CD4-positive, CD25-positive, alpha-beta regulatory T cell (primary cell): Measurements from ENCODE around the gene SVOPL. TPM values are rescaled to one million over a fixed set of nuclear protein-coding genes. Genes with fewer than 3 reads are reported as not detected.
A peak's percentile ranks its signal among the peaks of the same experiment; 100 is the strongest.

Experiments used
- ATAC-seq, 2 donors: fragments of 150-1000 bp; cut with Tn5 transposase; one replicate each; pipeline ENCODE4 v1.10.0; 2021; ENCODE audit warnings: low read depth in 2 of 2, moderate number of reproducible peaks in 2 of 2, moderate library complexity in 1 of 2
- DNase-seq, 3 donors: peaks; one replicate each; pipeline versions ENCODE4 v3.0.0 to v3.0.0-alpha.2; 2012 to 2022; ENCODE audit warnings: mixed read lengths in 1 of 3
- H3K27ac ChIP-seq: one replicate; pipeline ENCODE4 v1.7.0; 2013; ENCODE audit warnings: mild to moderate bottlenecking, low read length; ENCODE audit not compliant: insufficient read depth, poor library complexity, severe bottlenecking
- H3K27me3 ChIP-seq: one replicate; pipeline ENCODE4 v1.7.0; 2013; ENCODE audit warnings: low read length; ENCODE audit not compliant: control insufficient read depth, insufficient read depth
- H3K36me3 ChIP-seq: one replicate; pipeline ENCODE4 v1.7.0; 2013; ENCODE audit warnings: mild to moderate bottlenecking, low read length, moderate library complexity; ENCODE audit not compliant: control insufficient read depth, insufficient read depth
- H3K4me1 ChIP-seq: 2 replicates; pipeline ENCODE4 v1.7.0; 2013; ENCODE audit warnings: mild to moderate bottlenecking, low read length; ENCODE audit not compliant: insufficient read depth, control insufficient read depth, poor library complexity, severe bottlenecking
- H3K4me3 ChIP-seq: one replicate; pipeline ENCODE4 v1.7.0; 2013; ENCODE audit warnings: low read depth, mild to moderate bottlenecking, low read length, moderate library complexity
- H3K9me3 ChIP-seq, 2 experiments: 1 replicate in 1 of 2; 2 replicates in 1 of 2; pipeline ENCODE4 v1.7.0; 2013; ENCODE audit warnings: low read length in 2 of 2, mild to moderate bottlenecking in 1 of 2, moderate library complexity in 1 of 2; ENCODE audit not compliant: control insufficient read depth in 2 of 2
- H3K27ac Mint-ChIP-seq, 3 donors: one replicate each; pipeline ENCODE4 v1.8.0; 2020 to 2022; ENCODE audit warnings: mild to moderate bottlenecking in 3 of 3, mixed read lengths in 3 of 3, moderate library complexity in 2 of 3
- H3K27me3 Mint-ChIP-seq: one replicate; pipeline ENCODE4 v1.8.0; 2022; ENCODE audit warnings: mild to moderate bottlenecking, mixed read lengths
- H3K36me3 Mint-ChIP-seq: one replicate; pipeline ENCODE4 v1.8.0; 2020; ENCODE audit warnings: mixed read lengths
- H3K4me1 Mint-ChIP-seq, 4 donors: one replicate each; pipeline ENCODE4 v1.8.0; 2020 to 2022; ENCODE audit warnings: mixed read lengths in 4 of 4, mild to moderate bottlenecking in 1 of 4
- H3K4me3 Mint-ChIP-seq, 4 donors: one replicate each; pipeline ENCODE4 v1.8.0; 2020 to 2022; ENCODE audit warnings: mild to moderate bottlenecking in 4 of 4, mixed read lengths in 4 of 4, moderate library complexity in 3 of 4
- H3K9me3 Mint-ChIP-seq, 7 donors: one replicate each; pipeline ENCODE4 v1.8.0; 2020 to 2022; ENCODE audit warnings: mixed read lengths in 7 of 7, mild to moderate bottlenecking in 3 of 7, moderate library complexity in 2 of 7
- polyA plus RNA-seq, 4 donors: library from polyadenylated mRNA; unstranded; fragments of 300-500 nt; fragmentation: Illumina TruSeq; gene quantifications; one replicate each; pipeline ENCODE4 v1.2.3, GENCODE V29; 2021
- total RNA-seq: library from RNA; stranded (reverse); gene quantifications from one replicate; pipeline ENCODE4 v1.2.3, GENCODE V29; 2022

The SVOPL gene
- total and polyA plus RNA-seq, 5 donors from 2014 or later, result 0.35 to 0.44 TPM; not detected in 3

- Histone ChIP-seq H3K27me3 (peaks cover 8% of the 10 kb centered on the region), H3K4me3 (no peak overlapping the region), H3K36me3 (no peaks in the 10 kb centered on the region), H3K4me1 (no peaks in the 10 kb centered on the region), H3K9me3 (no peaks in the 10 kb centered on the region), H3K27ac (no peak overlapping the region)
- H3K36me3 Mint-ChIP-seq, result no peaks in the 10 kb centered on the region
- ATAC-seq, result no peak
- H3K4me1 Mint-ChIP-seq, result peaks cover 0 to 3% (median 1%) of the 10 kb centered on the region in 4 donors
- H3K9me3 Mint-ChIP-seq, result peaks cover 0 to 3% (median 0%) of the 10 kb centered on the region in 7 donors
- no peak overlapping the region for H3K27ac Mint-ChIP-seq
- DNase-seq, result no peak
- peaks cover 48% of the 10 kb centered on the region for H3K27me3 Mint-ChIP-seq
- H3K4me3 Mint-ChIP-seq, result no peak overlapping the region
These were observed 35.9 kb downstream of the SVOPL start for GRCh38 chr7:138665249-138665648.

GRCh38 chr7:138663725-138664710 lies 37.1 kb downstream of the SVOPL start:
- Mint-ChIP-seq H3K4me1 (peaks cover 0 to 3% (median 1%) of the 10 kb centered on the region in 4 donors), H3K36me3 (no peaks in the 10 kb centered on the region), H3K4me3 (peak overlapping the region in 2 of 4 donors; percentile 36 to 63), H3K27ac (no peak overlapping the region), H3K9me3 (peaks cover 0 to 3% (median 0%) of the 10 kb centered on the region in 7 donors), H3K27me3 (peaks cover 48% of the 10 kb centered on the region)
- Histone ChIP-seq H3K27ac (no peak overlapping the region), H3K9me3 (no peaks in the 10 kb centered on the region), H3K36me3 (no peaks in the 10 kb centered on the region), H3K4me1 (no peaks in the 10 kb centered on the region), H3K27me3 (peaks cover 8% of the 10 kb centered on the region), H3K4me3 (no peak overlapping the region)
- no peak for ATAC-seq
- DNase-seq, result peak in 1 of 3 donors; percentile 2

DNA sequence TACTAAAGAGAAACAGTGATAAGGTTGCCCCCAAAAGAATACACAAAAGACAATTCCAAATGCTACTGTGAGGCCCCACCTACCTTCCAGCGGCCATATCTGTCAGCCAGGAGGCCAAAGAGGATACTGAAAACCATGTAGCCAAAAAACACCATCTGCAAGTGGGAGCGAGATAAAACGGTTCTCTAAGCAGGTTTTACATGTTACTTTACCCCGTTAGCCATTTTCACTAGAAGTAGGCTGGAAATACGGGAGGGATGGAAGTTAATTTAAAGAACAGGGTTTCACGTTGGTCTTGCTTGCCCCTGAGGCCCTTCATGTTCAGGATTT lies 38.2 kb downstream of the SVOPL start:
- no peaks in the 10 kb centered on the region for H3K36me3 ChIP-seq
- Mint-ChIP-seq H3K4me3 (no peak overlapping the region), H3K27me3 (peaks cover 44% of the 10 kb centered on the region), H3K4me1 (peaks cover 0 to 3% (median 1%) of the 10 kb centered on the region in 4 donors), H3K9me3 (peaks cover 0 to 3% (median 0%) of the 10 kb centered on the region in 7 donors), H3K27ac (no peak overlapping the region), H3K36me3 (no peaks in the 10 kb centered on the region)
- H3K4me3 ChIP-seq, result no peak overlapping the region
- H3K4me1 ChIP-seq, result no peaks in the 10 kb centered on the region
- no peak for ATAC-seq
- no peak overlapping the region for H3K27ac ChIP-seq
- no peaks in the 10 kb centered on the region for H3K9me3 ChIP-seq
- peaks cover 8% of the 10 kb centered on the region for H3K27me3 ChIP-seq
- no peak for DNase-seq

- no peak for ATAC-seq
- Mint-ChIP-seq H3K36me3 (no peaks in the 10 kb centered on the region), H3K27me3 (peaks cover 38% of the 10 kb centered on the region), H3K9me3 (peaks cover 0 to 3% (median 0%) of the 10 kb centered on the region in 7 donors), H3K4me1 (peaks cover 0 to 3% (median 1%) of the 10 kb centered on the region in 4 donors), H3K4me3 (no peak overlapping the region), H3K27ac (no peak overlapping the region)
- H3K4me1 ChIP-seq, result no peaks in the 10 kb centered on the region
- H3K36me3 ChIP-seq, result no peaks in the 10 kb centered on the region
- H3K27me3 ChIP-seq, result peaks cover 8% of the 10 kb centered on the region
- H3K27ac ChIP-seq, result no peak overlapping the region
- H3K9me3 ChIP-seq, result no peaks in the 10 kb centered on the region
- no peak overlapping the region for H3K4me3 ChIP-seq
- no peak for DNase-seq
These were observed 38.8 kb downstream of the SVOPL start for GRCh38 chr7:138662076-138662990.

- H3K27ac Mint-ChIP-seq, result no peak overlapping the region
- ATAC-seq (no peak), DNase-seq (no peak)
- no peak overlapping the region for H3K4me3 Mint-ChIP-seq
- H3K9me3 Mint-ChIP-seq, result peaks cover 0 to 3% (median 0%) of the 10 kb centered on the region in 7 donors
- H3K9me3 ChIP-seq, result no peaks in the 10 kb centered on the region
- H3K36me3 Mint-ChIP-seq, result no peaks in the 10 kb centered on the region
- peaks cover 36% of the 10 kb centered on the region for H3K27me3 Mint-ChIP-seq
- H3K4me1 Mint-ChIP-seq, result peaks cover 0 to 3% (median 1%) of the 10 kb centered on the region in 4 donors
- H3K27ac ChIP-seq, result no peak overlapping the region
- H3K4me3 ChIP-seq, result no peak overlapping the region
- no peaks in the 10 kb centered on the region for H3K36me3 ChIP-seq
- no peaks in the 10 kb centered on the region for H3K4me1 ChIP-seq
- H3K27me3 ChIP-seq, result peaks cover 8% of the 10 kb centered on the region
These were observed 40.0 kb downstream of the SVOPL start for GRCh38 chr7:138661069-138661635.

DNA sequence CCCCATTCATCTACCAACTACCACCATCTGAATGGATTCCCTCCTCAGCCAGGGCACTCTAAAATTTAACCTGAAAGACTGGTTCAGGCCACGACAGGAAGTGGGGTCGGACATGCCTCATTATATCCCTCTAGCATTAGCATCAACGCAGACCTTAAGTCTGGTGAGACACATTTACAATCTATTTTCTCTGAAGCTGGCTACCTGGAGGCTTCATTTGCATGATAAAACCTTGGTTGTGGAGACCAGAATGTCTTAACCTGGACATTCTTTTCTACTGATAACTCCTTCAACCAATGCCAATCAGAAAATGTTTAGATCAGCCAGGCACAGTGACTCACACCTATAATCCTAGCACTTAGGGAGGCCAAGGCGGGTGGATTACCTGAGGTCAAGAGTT lies 42.3 kb downstream of the SVOPL start:
- no peak for ATAC-seq
- H3K36me3 Mint-ChIP-seq, result no peaks in the 10 kb centered on the region

GRCh38 chr7:138657854-138658386 lies 43.2 kb downstream of the SVOPL start:
- Histone ChIP-seq H3K4me1 (no peaks in the 10 kb centered on the region), H3K27me3 (peaks cover 4% of the 10 kb centered on the region), H3K9me3 (peaks cover 0 to 3% of the 10 kb centered on the region in 2 experiments), H3K4me3 (no peak overlapping the region), H3K36me3 (no peaks in the 10 kb centered on the region), H3K27ac (no peak overlapping the region)
- no peak for DNase-seq
- no peak overlapping the region for H3K4me3 Mint-ChIP-seq
- H3K4me1 Mint-ChIP-seq, result no peaks in the 10 kb centered on the region
- H3K9me3 Mint-ChIP-seq, result peaks cover 0 to 3% (median 1%) of the 10 kb centered on the region in 7 donors
- H3K27me3 Mint-ChIP-seq, result peaks cover 13% of the 10 kb centered on the region
- ATAC-seq, result no peak
- H3K36me3 Mint-ChIP-seq, result no peaks in the 10 kb centered on the region
- H3K27ac Mint-ChIP-seq, result no peak overlapping the region

More for the DNA sequence above, 42.3 kb downstream of the SVOPL start:
- Mint-ChIP-seq H3K27ac (no peak overlapping the region), H3K27me3 (peaks cover 22% of the 10 kb centered on the region), H3K4me1 (no peaks in the 10 kb centered on the region), H3K4me3 (no peak overlapping the region), H3K9me3 (peaks cover 0 to 2% (median 0%) of the 10 kb centered on the region in 7 donors)
- peaks cover 0 to 3% of the 10 kb centered on the region in 2 experiments for H3K9me3 ChIP-seq
- no peak overlapping the region for H3K4me3 ChIP-seq
- no peaks in the 10 kb centered on the region for H3K36me3 ChIP-seq
- H3K4me1 ChIP-seq, result no peaks in the 10 kb centered on the region
- no peak for DNase-seq
- H3K27me3 ChIP-seq, result peaks cover 4% of the 10 kb centered on the region
- H3K27ac ChIP-seq, result no peak overlapping the region
